ENCODE results near the gene CLIC4.

GRCh38 chr1:24737368-24738117, 7.7 kb upstream of the CLIC4 start:
- TF ChIP-seq CTCF (IDR thresholded peaks at IDR 0.05) (no peak), POLR2A (IDR thresholded peaks at IDR 0.05) (no peak)
